Measurements from ENCODE around the gene ID1.
A peak's percentile ranks its signal among the peaks of the same experiment; 100 is the strongest.

ID1 gene, protein sequence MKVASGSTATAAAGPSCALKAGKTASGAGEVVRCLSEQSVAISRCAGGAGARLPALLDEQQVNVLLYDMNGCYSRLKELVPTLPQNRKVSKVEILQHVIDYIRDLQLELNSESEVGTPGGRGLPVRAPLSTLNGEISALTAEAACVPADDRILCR

DNA sequence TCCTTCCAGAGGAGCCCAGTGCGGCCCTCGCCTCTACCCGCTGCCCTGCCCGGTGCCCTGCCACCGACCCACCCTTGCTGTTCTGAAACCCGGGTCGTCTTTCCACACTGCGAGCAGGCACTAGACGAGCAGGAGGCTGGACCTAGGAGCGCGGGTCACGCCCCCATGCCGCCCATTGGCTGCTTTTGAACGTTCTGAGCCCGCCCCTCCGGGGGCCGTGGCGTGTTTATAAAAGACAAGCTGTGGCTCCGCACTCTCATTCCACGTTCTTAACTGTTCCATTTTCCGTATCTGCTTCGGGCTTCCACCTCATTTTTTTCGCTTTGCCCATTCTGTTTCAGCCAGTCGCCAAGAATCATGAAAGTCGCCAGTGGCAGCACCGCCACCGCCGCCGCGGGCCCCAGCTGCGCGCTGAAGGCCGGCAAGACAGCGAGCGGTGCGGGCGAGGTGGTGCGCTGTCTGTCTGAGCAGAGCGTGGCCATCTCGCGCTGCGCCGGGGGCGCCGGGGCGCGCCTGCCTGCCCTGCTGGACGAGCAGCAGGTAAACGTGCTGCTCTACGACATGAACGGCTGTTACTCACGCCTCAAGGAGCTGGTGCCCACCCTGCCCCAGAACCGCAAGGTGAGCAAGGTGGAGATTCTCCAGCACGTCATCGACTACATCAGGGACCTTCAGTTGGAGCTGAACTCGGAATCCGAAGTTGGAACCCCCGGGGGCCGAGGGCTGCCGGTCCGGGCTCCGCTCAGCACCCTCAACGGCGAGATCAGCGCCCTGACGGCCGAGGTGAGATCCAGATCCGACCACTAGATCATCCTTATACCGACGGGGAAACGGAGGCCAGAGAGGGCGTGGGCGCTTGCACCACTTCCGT is at the start of gene ID1:
ID1 (plus strand) TSS at position 259 of the 871 bp plus-strand sequence; CDS start at position 358, 99 bp downstream.
- peak; percentile 95 for DNase-seq (ENCODE audit: low spot score)

DNA sequence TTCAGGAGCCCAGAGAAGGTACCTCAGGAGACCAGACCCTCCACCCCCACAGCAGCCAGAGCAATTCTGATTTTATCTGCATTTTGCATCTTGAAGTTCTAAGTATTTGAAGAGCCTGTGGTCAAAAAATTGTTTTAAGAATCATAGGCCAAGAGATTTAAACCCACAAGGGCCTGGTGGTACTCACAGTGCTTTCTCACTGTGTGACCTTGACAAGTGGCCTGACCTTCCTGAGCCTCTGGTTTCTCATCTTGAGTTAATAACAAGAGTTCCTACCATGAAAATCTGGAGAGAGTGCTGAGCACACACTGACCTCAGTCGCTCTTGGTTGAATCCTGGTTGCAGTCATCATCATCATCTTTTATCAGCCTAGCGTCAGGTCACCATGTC is 45.4 kb upstream of the ID1 start:
- DNase-seq (ENCODE audit: low spot score): no peak

DNA sequence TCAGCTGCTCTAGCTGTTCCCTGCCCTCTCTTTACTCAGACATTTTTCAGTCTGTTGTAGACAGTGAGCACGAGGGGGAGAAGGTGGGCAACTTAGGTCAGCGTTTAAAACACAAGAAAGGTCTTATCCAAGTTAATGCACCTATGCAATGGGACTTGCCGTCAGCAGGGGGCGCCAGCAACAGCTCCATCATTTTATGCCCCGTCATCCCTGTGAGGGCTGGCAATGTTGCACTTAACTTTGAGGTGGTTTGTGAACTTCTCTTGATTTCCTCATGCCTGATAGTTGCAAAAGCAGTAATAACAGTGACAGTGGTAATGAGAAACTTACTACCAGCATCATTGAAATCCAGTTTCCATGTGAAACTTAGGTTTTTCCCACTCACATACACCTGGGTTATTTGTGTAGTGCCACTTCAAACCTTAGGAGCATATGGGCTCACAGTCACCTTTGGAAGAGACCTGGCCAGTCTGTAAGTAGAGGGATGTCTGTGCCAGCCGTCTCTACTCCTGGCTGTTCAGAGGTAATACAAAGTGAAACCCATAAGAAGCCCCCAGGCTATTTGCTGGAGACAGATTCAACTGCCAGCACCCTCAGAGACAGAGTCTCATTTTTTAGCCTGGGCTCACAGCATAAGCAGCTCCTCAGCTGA is 44.9 kb upstream of the ID1 start:
- DNase-seq (ENCODE audit: low spot score): peak; percentile 36

DNA sequence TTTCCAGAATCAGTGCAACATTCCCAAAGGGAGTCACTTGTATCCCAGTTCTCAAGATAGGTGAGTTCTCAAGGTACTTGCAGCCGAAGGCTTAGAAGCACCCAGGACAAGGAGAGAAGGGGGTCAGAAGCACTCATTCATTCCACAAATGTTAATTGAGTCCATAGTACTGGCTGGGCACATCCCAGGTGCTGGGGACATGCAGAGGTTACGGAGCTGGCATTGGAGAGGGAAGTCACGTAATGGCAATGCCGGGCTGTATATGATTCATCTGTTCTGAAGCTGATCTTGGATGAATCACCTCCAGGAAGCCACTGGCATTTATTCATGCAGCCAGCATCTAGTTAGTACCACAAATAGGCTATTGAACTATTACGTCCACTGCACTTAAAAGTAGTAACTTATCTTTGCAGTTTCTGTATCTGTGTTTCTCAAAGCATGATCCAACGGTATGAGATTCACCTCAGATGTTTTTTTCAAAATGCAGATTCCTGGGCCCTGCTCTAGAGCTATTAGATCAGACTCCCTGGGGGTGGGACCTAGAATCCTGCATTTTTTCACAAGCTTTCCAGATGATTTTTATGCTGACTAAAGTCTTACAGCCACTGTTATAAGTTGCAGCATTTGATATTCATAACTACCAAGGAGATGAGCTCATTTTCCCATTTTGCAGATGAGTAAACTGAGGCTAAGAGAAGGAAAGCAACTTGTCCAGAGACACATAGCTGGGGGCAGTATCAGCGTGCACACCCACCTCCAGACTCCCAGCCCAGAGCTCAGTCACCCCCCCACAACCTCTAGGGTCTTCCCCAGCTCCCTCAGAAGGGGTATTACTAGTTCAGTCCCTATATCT is 44.1 kb upstream of the ID1 start:
- DNase-seq (ENCODE audit: low spot score): no peak

DNA sequence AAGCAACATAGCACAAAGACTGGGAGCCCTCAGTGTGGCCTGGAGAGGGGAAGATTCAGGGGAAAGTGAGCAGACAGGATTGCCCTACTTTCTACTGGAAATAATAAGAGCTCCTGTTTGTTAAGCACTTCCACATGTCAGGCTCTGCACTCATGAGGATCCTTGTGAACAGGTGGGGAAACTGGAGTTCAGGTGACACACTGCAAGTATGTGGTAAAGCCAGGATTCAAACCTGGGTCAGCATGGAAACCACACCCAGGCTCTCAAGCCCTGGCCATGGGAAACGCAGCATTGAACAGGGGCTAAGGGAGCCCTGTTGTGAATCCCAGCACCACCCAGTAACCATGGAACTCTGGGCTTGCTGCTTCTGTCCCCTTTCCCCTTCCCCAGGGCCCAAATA is 42.8 kb upstream of the ID1 start:
- DNase-seq (ENCODE audit: low spot score): no peak

DNA sequence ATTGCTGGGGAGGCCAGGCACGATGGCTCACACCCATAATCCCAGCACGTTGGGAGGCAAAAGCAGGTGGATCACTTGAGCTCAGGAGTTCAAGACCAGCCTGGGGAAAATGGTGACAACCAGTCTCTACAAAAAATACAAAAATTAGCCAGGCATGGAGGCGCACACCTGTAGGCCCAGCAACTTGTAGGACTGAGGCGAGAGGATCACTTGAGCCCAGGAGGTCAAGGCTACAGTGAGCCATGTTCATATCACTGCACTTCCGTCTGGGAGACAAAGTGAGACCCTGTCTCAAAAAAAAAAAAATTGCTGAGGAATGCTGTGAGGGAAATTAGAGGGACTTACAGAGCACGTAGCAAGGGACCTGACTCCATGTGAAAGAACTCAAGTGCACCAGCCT is 40.8 kb upstream of the ID1 start:
- no peak for DNase-seq (ENCODE audit: low spot score)

DNA sequence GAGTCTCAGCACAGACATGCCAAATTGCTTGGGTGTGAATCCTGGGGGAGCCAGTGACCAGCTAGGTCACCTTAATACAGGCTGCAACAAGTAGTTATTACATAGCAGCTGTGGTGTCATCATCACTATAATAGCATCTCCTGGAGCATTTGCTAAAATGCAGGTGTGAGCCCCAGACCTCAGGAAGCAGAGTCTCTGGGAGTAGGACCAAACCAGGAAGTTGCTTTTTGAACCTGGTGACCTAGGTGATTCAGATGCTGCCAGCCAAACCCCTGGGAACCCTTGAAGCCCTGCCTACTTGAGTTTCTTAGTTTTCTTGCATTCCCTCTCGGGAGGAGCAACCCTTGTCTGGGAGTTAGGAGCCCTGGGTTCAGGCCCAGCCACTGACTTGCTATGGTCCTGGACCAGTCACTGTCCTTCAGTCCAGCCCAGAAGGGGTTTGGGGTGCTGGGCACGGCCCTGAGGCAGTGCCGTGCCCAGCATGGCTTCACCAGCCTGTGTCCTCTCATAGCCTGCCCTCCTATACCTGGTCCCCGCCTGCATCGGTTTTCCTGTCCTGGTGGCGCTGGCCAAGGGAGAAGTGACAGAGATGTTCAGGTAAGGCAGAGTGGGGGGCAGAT is 39.3 kb upstream of the ID1 start:
- DNase-seq (ENCODE audit: low spot score): no peak

DNA sequence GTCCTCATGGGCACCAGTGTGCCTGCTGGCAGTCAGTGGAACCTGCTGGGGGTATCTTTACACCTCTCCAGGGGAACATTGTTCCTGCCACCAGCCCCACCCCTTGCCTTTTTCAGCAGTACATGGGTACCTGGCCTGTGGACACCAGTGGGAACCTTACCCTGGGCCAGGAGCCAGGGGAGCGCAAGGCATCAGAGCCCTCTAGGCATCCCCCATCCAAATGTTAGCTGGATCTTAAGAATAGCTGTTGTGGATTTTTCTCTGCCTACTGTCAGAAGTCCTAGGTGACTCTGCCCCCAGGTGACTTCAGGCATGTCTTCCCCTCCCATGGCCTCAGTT is 38.8 kb upstream of the ID1 start:
- no peak for DNase-seq (ENCODE audit: low spot score)

- no peak for DNase-seq (ENCODE audit: low spot score)
Observed at GRCh38 chr20:31566658-31567379, 38.3 kb upstream of the ID1 start.

GRCh38 chr20:31567380-31567720 is 37.7 kb upstream of the ID1 start:
- DNase-seq (ENCODE audit: low spot score): no peak

- DNase-seq (ENCODE audit: low spot score): no peak
Observed at GRCh38 chr20:31568041-31568731, 36.9 kb upstream of the ID1 start.

DNA sequence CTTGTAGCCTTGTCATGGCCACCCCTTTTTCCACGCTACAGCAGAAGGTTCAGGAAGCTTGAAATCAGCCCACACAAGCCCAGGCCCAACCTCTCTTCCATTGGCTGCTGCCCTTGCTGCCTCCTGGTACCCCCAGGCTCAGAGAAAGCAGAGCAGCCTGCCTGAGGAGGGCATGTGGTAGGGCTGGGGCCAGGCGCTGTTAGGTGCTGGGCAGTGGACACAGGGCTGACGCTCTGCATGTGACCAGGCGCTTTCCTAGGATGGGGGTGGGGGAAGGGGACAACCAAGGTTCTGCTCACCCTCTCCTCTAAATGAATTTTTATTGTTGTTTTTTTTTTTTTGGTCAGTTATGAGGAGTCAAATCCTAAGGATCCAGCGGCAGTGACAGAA is 36.3 kb upstream of the ID1 start:
- DNase-seq (ENCODE audit: low spot score): no peak

GRCh38 chr20:31569163-31570020 is 35.7 kb upstream of the ID1 start:
- peak; percentile 55 for DNase-seq (ENCODE audit: low spot score)

- DNase-seq (ENCODE audit: low spot score): no peak
Observed at GRCh38 chr20:31570021-31570463, 35.0 kb upstream of the ID1 start.

- peak; percentile 94 for DNase-seq (ENCODE audit: low spot score)
Observed at GRCh38 chr20:31570735-31571617, 34.1 kb upstream of the ID1 start.

- no peak for DNase-seq (ENCODE audit: low spot score)
Observed at GRCh38 chr20:31572042-31572700, 32.9 kb upstream of the ID1 start.

GRCh38 chr20:31572701-31573554 is 32.2 kb upstream of the ID1 start:
- DNase-seq (ENCODE audit: low spot score): peak; percentile 91
